Neuronal stem cell (in vitro differentiated cells): ENCODE data around the gene CCNJ.
A peak's percentile ranks its signal among the peaks of the same experiment; 100 is the strongest.

Experiments used
- DNase-seq: peaks from one replicate; pipeline ENCODE4 v3.0.0-alpha.2; 2013; ENCODE audit warnings: low spot score
- H2AFZ ChIP-seq: one replicate; pipeline ENCODE4 v1.6.1; 2013; ENCODE audit warnings: mild to moderate bottlenecking, low read length, inconsistent platforms
- H2AK5ac ChIP-seq: 2 replicates; pipeline ENCODE4 v1.6.1; 2013; ENCODE audit warnings: low read depth, mild to moderate bottlenecking, inconsistent platforms, low read length, moderate library complexity, mixed read lengths
- H2BK120ac ChIP-seq: 2 replicates; pipeline ENCODE4 v1.6.1; 2013; ENCODE audit warnings: low read depth, mild to moderate bottlenecking, inconsistent platforms, low read length, moderate library complexity, mixed read lengths
- H2BK12ac ChIP-seq: one replicate; pipeline ENCODE4 v1.6.1; 2013; ENCODE audit warnings: low read length, inconsistent platforms
- H2BK15ac ChIP-seq: 2 replicates; pipeline ENCODE4 v1.6.1; 2013; ENCODE audit warnings: mild to moderate bottlenecking, low read length, inconsistent platforms, mixed read lengths
- H2BK5ac ChIP-seq: one replicate; pipeline ENCODE4 v1.6.1; 2013; ENCODE audit warnings: inconsistent platforms, mild to moderate bottlenecking, low read length, moderate library complexity
- H3K14ac ChIP-seq: one replicate; pipeline ENCODE4 v1.6.1; 2013; ENCODE audit warnings: low read length, inconsistent platforms
- H3K18ac ChIP-seq: 2 replicates; pipeline ENCODE4 v1.6.1; 2013; ENCODE audit warnings: low read length, inconsistent platforms
- H3K23ac ChIP-seq: 2 replicates; pipeline ENCODE4 v1.6.1; 2013; ENCODE audit warnings: low read depth, mild to moderate bottlenecking, mixed read lengths, low read length, inconsistent platforms; ENCODE audit not compliant: poor library complexity
- H3K27ac ChIP-seq: replicated peaks from 3 replicates; pipeline ENCODE4 v1.5.1; 2013; ENCODE audit warnings: low read length, inconsistent platforms
- H3K27me3 ChIP-seq, 3 experiments: 2 replicates each; pipeline ENCODE4 v1.6.1; 2013; ENCODE audit warnings: low read length in 3 of 3, mild to moderate bottlenecking in 2 of 3, inconsistent platforms in 1 of 3, low read depth in 1 of 3, mixed read lengths in 1 of 3, moderate library complexity in 1 of 3; ENCODE audit not compliant: control insufficient read depth in 3 of 3, insufficient read depth in 3 of 3
- H3K36me3 ChIP-seq, 2 donors: replicated peaks in 1 of 2; 2 replicates each; pipeline ENCODE4 v1.6.1; 2013; ENCODE audit warnings: low read length in 2 of 2; ENCODE audit not compliant: control insufficient read depth in 2 of 2, insufficient read depth in 2 of 2
- H3K4ac ChIP-seq: 2 replicates; pipeline ENCODE4 v1.6.1; 2013; ENCODE audit warnings: inconsistent platforms, mild to moderate bottlenecking, low read length, moderate library complexity
- H3K4me1 ChIP-seq, 2 donors: 1 replicate in 1 of 2; 2 replicates in 1 of 2; pipeline ENCODE4 v1.6.1; 2013; ENCODE audit warnings: low read length in 2 of 2, low read depth in 1 of 2; ENCODE audit not compliant: control insufficient read depth in 2 of 2, insufficient read depth in 1 of 2
- H3K4me2 ChIP-seq: one replicate; pipeline ENCODE4 v1.6.1; 2013; ENCODE audit warnings: mild to moderate bottlenecking, low read length, inconsistent platforms; ENCODE audit not compliant: insufficient read depth, poor library complexity, severe bottlenecking
- H3K4me3 ChIP-seq, 2 donors: 2 replicates each; pipeline ENCODE4 v1.5.1; 2013; ENCODE audit warnings: low read length in 2 of 2, mild to moderate bottlenecking in 2 of 2, inconsistent platforms in 1 of 2, moderate library complexity in 1 of 2
- H3K79me1 ChIP-seq: one replicate; pipeline ENCODE4 v1.6.1; 2013; ENCODE audit warnings: low read depth, mild to moderate bottlenecking, inconsistent platforms, low read length, moderate library complexity
- H3K9ac ChIP-seq: one replicate; pipeline ENCODE4 v1.6.1; 2013; ENCODE audit warnings: mild to moderate bottlenecking, low read depth, low read length, inconsistent platforms; ENCODE audit not compliant: poor library complexity
- H3K9me3 ChIP-seq, 2 donors: replicated peaks in 1 of 2; 2 replicates each; pipeline versions ENCODE3 to v1.6.1; 2013; ENCODE audit warnings: low read length in 2 of 2, mild to moderate bottlenecking in 2 of 2, inconsistent platforms in 1 of 2, low read depth in 1 of 2, mixed read lengths in 1 of 2, moderate library complexity in 1 of 2; ENCODE audit not compliant: control insufficient read depth in 2 of 2, insufficient read depth in 1 of 2
- H4K8ac ChIP-seq: one replicate; pipeline ENCODE4 v1.6.1; 2013; ENCODE audit warnings: low read depth, mild to moderate bottlenecking, inconsistent platforms, low read length, moderate library complexity
- H4K91ac ChIP-seq: one replicate; pipeline ENCODE4 v1.6.1; 2013; ENCODE audit warnings: low read length, low read depth, mild to moderate bottlenecking, inconsistent platforms; ENCODE audit not compliant: poor library complexity
- WGBS, 2 donors: extraction: QIAGEN DNeasy Blood & Tissue Kit; methylation state at CpG; one replicate each; pipeline ENCODE4 v1.1.7; 2013; ENCODE audit warnings: missing lambda C conversion rate in 2 of 2, mixed read lengths in 1 of 2; ENCODE audit not compliant: insufficient read length in 2 of 2, insufficient replicate concordance in 1 of 2; ENCODE audit errors: extremely low coverage in 2 of 2; 5-methylcytosine and 5-hydroxymethylcytosine counted together

CCNJ gene

DNA sequence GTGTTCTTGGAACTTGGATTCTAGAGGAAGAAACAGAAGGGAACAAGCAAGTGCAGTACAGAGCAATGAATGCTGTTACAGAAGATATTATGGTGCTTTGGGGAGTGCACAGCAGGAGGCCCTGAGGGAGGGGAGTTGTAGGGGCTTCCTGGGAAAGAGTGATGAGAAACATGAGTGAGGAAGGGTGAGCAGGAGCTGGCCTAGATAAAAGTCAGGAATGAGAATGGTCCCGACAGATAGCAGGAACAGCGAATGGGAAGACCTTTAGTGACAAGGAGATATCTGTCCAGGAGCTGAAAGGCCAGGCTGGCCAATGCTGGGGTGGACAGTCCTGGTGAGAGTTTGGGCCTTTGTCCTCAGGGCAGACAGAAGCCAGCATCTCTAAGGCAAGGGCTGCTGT lies 20.6 kb upstream of the CCNJ start:
- no peak overlapping the region for H3K4me2 ChIP-seq
- H2AK5ac ChIP-seq = no peak overlapping the region
- no peak overlapping the region for H4K91ac ChIP-seq
- no peak for DNase-seq
- no peak overlapping the region for H2BK15ac ChIP-seq
- no peak overlapping the region for H3K27ac ChIP-seq
- WGBS, 2 donors = no CpG with 5 or more reads among the region's 2 CpGs
- H3K23ac ChIP-seq = no peak overlapping the region
- no peak overlapping the region for H3K14ac ChIP-seq
- H4K8ac ChIP-seq = no peak overlapping the region
- H2BK5ac ChIP-seq = no peak overlapping the region
- no peak overlapping the region for H3K4me3 ChIP-seq
- no peaks in the 10 kb centered on the region for H3K4me1 ChIP-seq
- no peak overlapping the region for H2AFZ ChIP-seq
- H3K9ac ChIP-seq = no peak overlapping the region
- no peaks in the 10 kb centered on the region for H3K9me3 ChIP-seq
- peaks cover 0 to 25% (median 0%) of the 10 kb centered on the region in 3 experiments for H3K27me3 ChIP-seq
- H3K18ac ChIP-seq = no peak overlapping the region
- no peak overlapping the region for H3K4ac ChIP-seq
- no peak overlapping the region for H2BK120ac ChIP-seq
- H2BK12ac ChIP-seq = no peak overlapping the region
- H3K79me1 ChIP-seq = no peaks in the 10 kb centered on the region
- no peaks in the 10 kb centered on the region for H3K36me3 ChIP-seq

DNA sequence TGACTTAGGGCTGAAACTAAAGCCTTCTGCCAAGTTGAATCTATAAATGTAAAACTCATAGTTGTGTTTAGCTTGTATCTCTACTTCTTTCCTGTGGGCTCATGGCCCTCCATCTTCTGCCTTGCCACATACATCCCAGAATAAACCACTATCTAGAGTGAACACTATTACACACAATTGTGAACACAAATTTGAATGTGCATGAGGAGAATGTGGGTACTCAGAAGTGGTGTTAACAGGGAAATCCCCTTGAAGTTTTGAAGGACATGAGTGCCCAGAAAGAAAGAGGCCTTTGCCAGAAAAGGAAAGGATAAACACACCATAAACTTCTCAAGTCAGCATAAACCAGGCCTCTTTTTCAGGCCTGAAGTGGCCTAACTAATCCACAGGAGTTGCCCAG lies 20.2 kb upstream of the CCNJ start:
- no peak for DNase-seq
- peaks cover 0 to 25% (median 0%) of the 10 kb centered on the region in 3 experiments for H3K27me3 ChIP-seq
- H2AK5ac ChIP-seq = no peak overlapping the region
- no peak overlapping the region for H2BK15ac ChIP-seq
- no peak overlapping the region for H4K8ac ChIP-seq
- H2BK120ac ChIP-seq = no peak overlapping the region
- no peak overlapping the region for H3K27ac ChIP-seq
- H3K79me1 ChIP-seq = no peaks in the 10 kb centered on the region
- no peak overlapping the region for H2BK5ac ChIP-seq
- H4K91ac ChIP-seq = no peak overlapping the region
- no peak overlapping the region for H3K23ac ChIP-seq
- H3K4me1 ChIP-seq = no peaks in the 10 kb centered on the region
- no peak overlapping the region for H3K14ac ChIP-seq
- H3K4me3 ChIP-seq = no peak overlapping the region
- H3K9ac ChIP-seq = no peak overlapping the region
- H3K4me2 ChIP-seq = no peak overlapping the region
- no peak overlapping the region for H3K4ac ChIP-seq
- H2BK12ac ChIP-seq = no peak overlapping the region
- no peak overlapping the region for H2AFZ ChIP-seq
- no peak overlapping the region for H3K18ac ChIP-seq
- no peaks in the 10 kb centered on the region for H3K36me3 ChIP-seq
- no peaks in the 10 kb centered on the region for H3K9me3 ChIP-seq

DNA sequence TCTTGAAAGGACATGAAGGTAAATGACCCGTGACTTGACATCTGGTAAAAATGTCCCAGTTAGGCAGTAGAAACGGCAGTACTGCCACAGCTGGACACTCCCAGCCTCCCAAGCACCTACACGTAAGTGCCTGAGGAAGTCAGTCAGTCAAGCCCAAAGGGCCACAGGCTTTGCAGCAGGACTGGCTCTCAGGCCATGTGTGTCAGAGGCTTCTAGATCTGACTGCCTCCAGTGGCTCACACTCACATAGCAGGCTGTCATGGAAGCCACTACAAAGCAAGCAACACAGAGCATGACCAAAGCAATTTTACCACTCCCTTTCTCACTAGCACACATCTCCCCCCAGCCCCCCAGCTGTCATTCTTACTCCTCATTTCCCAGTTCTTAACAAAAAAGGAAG lies 17.8 kb upstream of the CCNJ start:
- Histone ChIP-seq H2AK5ac (no peak overlapping the region), H3K14ac (no peak overlapping the region), H3K18ac (no peak overlapping the region), H3K4ac (no peak overlapping the region), H2BK12ac (no peak overlapping the region), H2BK5ac (no peak overlapping the region), H2BK15ac (no peak overlapping the region), H3K4me3 (no peak overlapping the region), H3K79me1 (no peaks in the 10 kb centered on the region), H3K27me3 (peaks cover 0 to 13% (median 0%) of the 10 kb centered on the region in 3 experiments), H4K91ac (no peak overlapping the region), H3K4me2 (no peak overlapping the region), H4K8ac (no peak overlapping the region), H3K9ac (no peak overlapping the region), H2AFZ (peak overlapping the region; percentile 11), H3K27ac (no peak overlapping the region), H3K4me1 (no peaks in the 10 kb centered on the region), H2BK120ac (no peak overlapping the region), H3K36me3 (no peaks in the 10 kb centered on the region), H3K23ac (no peak overlapping the region), H3K9me3 (no peaks in the 10 kb centered on the region)
- DNase-seq = no peak
- no CpG with 5 or more reads among the region's 3 CpGs for WGBS, 2 donors

DNA sequence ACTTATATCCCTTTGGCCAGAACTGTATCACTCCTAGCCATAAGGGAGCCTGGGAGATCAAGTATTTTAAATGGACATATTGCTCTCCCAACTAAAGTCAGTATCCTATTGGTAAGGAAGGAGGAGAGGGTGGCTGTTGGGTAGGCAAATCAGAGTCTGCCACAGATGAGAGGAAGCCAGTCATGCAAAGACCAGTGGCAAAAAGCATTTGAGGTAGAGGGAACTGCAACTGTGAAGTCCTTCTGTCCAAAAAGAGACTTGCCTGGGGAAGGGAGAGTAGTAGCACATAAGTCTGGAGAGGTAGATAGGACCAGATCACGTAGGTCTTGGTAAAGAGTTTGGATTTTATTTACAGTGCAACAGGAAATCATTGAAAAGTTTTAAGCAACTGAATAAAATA lies 8.8 kb upstream of the CCNJ start:
- Histone ChIP-seq H3K4ac (no peak overlapping the region), H3K4me3 (no peak overlapping the region), H2BK120ac (no peak overlapping the region), H3K36me3 (no peaks in the 10 kb centered on the region), H2BK12ac (no peak overlapping the region), H4K8ac (no peak overlapping the region), H2AFZ (no peak overlapping the region), H2AK5ac (no peak overlapping the region), H3K27me3 (peaks cover 0 to 32% (median 0%) of the 10 kb centered on the region in 3 experiments), H3K9ac (no peak overlapping the region), H3K27ac (no peak overlapping the region), H2BK5ac (no peak overlapping the region), H4K91ac (no peak overlapping the region), H3K79me1 (no peaks in the 10 kb centered on the region), H3K4me1 (no peaks in the 10 kb centered on the region), H2BK15ac (no peak overlapping the region), H3K4me2 (no peak overlapping the region), H3K23ac (no peak overlapping the region), H3K18ac (no peak overlapping the region), H3K14ac (no peak overlapping the region), H3K9me3 (no peaks in the 10 kb centered on the region)
- no CpG with 5 or more reads among the region's 1 CpG for WGBS, 2 donors
- DNase-seq = no peak
